ENCODE results near the gene DUT.

Gene DUT

DNA sequence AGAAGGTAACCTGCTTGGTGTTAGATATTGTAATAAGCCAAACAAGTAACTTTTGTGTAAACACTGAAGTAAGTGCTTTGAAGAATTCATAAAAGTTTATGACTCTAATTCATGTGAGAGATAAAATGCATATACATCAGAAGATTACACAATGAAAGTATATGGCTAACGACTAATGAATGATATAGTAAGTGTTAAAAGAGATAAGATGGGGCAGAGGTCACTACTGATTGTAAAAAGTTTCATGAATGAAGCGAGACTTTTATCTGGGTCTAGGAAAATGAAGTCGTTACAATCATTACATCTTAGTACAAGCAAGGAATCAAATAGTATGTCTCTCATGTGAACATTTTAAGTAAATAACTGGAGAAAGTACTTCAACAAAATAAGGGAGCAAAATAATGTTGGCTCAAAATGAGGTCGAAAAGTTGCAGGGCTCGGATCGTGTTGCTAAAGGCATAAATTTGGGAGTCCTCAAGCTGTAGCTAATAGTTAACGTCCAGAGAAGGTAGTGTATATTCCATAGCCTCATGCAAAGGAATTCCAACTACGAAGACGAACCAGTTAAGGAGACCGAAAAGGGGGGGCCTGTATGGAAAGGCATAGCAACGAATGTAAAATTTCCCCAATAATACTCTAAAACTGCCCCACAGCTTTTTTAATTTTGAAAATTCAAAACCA lies 984 bp upstream of the DUT start:
- no peak for DNase-seq (ENCODE audit: low read depth)

DNA sequence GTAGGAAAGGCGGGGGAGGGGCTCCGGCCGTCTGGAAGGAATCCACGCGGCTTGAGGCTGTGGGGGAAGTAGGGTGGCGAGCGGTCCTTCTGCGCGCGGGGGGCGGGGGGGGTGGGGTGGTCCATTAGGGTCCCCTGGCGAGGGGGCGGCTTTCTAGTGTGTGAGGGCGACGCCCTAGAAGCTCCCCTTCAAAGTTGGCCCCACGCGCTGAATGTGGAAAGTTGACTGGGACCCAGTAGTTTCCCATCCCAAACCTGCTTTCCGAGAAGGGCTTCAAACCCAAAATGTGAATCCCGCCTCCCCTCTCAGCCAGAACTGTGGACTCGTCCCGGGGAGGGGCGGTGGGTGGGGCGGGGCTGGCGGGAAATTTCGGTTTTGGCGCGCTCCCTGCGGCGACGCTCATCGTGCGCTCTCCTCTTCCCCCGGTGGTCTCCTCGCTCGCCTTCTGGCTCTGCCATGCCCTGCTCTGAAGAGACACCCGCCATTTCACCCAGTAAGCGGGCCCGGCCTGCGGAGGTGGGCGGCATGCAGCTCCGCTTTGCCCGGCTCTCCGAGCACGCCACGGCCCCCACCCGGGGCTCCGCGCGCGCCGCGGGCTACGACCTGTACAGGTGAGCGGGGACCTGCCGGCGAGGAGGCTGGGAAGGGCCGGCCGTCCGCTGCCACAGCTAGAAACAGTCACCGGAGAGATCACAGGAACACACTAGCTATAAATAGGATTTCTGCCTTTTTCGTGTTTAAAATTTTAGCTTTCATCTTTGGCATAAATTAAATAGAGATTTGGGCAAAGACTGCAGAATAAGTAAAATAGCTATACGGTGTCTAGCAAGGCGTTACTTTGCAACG lies 790 bp downstream of the DUT start:
- DNase-seq (ENCODE audit: low read depth), result peak; percentile 50

DNA sequence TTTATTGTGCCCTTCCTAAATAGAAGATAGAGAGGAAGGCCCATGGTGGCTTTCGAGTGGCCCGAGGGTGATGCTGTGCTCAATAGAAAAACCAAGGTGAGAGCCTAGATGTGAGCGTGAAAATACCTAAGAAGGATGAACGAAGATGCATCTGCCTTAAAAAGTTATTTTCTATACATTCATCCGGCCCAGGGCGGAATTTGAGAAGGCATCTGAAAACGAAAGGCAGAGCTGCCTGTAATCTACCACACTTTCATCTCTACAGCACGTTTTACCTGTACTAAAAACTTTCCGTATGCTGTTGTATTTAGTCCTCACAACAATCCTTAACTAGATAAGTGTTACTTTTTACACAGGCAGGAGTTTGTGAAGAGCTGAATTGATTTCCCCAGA lies 1.4 kb downstream of the DUT start:
- DNase-seq (ENCODE audit: low read depth), result no peak

DNA sequence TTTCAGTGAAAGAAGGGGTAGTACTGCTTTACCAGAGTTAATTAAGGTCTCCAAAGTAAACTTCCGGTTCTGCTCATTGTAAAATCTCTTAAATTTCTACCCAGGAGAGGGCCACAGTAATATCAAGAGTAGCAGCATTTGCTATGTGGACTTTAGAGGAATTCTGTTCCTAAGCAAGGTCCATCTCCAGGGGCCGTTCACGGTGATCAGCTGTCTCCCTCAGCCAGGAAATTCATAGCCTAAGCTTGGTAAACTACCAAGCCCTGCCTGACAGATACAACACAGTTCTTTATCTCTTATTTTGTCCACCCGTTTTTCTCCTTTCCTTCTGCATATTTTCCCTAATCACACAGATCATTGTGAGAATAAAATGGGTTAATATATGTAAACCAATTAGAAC lies 2.3 kb downstream of the DUT start:
- no peak for DNase-seq (ENCODE audit: low read depth)

DNA sequence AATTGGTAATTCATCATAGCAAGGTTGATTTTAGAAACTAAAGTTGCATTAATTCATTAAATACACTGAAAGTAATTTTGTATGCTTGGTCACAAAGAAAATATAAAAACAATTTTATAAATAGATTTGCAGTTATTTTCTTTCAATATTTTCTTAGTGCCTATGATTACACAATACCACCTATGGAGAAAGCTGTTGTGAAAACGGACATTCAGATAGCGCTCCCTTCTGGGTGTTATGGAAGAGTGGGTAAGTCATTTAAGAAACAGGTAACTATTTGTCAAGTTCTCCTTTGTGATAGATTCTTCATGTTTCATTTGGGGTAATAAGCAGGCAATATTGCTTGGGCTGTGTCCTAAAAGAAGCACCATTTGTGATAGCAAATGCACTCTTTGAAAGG lies 3.0 kb downstream of the DUT start:
- no peak for DNase-seq (ENCODE audit: low read depth)

DNA sequence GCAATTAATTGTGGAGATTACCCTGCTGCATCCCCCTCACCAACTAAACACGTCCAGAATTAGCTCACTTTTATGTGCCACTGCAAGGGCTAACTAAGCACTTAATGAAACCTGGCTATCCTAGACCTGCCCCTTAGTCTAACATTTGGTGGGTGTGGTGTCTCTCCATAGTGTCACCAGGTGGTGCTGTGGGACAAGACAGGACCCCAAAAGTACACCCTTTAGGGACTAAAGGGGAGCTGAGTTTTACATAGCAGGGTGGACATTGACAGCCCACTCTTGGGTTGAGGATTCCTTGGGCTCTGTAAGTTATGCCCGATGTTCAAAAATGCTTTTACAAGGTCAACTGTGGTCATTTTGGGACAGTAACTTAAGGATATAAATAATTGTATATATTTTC lies 5.7 kb downstream of the DUT start:
- no peak for DNase-seq (ENCODE audit: low read depth)

DNA sequence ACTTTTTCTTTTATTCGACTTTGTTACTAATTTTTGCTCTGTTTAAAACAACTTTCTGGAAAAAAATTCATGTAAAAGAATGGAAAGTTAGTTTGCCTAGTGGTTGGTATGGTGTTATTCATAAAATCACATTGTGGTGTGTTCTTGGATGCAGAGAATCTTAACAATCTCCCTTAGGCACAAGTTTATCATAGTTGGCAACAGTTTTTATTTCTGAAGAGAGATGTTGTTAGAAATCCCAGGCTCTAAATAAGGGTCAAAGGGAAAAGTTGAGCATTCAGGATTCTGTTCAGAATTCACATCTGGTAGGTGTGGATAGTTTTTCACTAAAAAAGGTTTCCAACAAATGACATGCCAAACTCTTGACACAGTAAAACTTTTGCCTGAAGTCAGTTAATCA lies 6.4 kb downstream of the DUT start:
- DNase-seq (ENCODE audit: low read depth), result no peak

DNA sequence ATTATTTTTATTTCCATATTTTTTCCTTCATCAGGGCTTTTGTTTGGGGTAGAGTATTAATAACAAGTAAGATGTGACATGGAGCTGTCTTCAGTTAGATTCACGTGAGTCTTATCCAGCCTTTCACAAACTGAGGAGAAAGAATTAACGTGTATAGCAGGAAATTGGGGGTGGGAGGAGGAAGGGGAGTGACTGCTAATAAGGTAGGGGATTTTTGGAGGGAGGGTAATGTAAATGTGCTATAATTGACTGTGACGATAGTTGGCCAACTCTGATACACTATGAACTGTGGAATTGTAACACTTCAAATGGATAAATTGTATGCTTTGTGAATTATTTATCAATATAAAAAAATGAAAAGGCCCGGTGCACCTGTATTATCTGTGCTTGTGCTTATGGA lies 8.9 kb downstream of the DUT start:
- DNase-seq (ENCODE audit: low read depth), result no peak

DNA sequence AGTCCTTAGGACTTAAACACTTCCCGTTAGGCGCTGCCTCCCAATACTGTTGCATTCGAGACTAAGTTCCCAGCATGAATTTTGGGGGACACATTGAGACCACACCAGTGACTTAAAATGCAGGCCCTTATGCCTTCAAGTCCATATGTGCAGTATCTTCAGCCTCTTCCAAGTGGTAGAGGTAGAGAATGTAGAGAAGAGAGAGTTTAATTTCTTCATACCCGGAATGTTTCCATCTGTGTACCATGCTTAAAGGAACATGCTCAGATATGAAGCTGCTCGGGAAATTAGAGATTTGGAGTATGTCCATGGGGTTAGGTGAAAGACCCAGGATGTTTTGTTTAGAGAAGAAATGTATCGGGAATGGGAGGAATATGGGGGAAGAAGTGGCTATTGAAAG lies 12.6 kb downstream of the DUT start:
- no peak for DNase-seq (ENCODE audit: low read depth)

DNA sequence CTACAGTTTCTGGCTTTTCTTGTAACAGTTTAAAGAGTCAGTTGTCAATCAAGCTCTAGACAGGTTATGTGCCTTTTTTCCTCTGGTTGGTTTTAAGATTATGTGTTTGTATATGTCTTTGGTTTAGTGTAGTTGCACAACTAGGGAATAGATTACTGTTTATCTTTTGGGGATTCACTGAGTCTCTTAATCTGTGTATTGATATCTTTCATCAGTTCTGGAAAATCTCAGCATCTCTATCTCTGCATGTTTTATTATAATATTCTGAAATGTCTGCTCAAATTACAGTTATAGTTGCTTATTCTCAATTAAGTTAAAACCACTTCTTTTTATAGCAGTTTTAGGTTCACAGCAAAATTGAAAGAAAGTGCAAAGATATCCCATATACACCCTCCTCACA lies 14.3 kb downstream of the DUT start:
- DNase-seq (ENCODE audit: low read depth), result no peak

DNA sequence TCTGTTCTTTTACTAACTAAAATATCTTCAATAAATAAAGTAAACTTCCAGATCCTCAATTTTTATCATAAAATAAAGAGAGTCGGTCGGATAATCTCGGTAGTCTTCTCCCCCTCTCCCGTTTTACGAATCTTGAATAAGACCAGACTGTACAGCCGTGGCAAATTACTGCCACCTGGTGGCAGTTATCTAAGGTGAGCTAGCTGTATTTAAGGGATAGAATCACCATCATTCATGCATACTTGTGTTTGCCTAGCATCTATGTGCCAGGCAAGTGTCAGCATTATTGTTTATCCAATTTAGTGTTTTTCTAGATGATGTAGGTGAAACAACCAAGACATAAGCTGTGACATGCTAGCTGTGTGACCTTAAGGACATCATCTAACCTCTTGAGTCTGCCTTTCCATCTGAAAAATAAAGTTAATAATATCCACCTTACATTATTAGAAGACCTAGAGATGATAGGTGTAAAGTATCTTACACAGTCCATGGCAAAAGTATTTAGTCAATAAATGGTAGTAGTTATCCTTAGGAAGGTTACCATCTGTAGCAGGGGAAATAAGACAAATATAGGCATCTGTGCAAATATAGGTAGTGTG lies 21.3 kb downstream of the DUT start:
- peak; percentile 14 for DNase-seq (ENCODE audit: low read depth)

DNA sequence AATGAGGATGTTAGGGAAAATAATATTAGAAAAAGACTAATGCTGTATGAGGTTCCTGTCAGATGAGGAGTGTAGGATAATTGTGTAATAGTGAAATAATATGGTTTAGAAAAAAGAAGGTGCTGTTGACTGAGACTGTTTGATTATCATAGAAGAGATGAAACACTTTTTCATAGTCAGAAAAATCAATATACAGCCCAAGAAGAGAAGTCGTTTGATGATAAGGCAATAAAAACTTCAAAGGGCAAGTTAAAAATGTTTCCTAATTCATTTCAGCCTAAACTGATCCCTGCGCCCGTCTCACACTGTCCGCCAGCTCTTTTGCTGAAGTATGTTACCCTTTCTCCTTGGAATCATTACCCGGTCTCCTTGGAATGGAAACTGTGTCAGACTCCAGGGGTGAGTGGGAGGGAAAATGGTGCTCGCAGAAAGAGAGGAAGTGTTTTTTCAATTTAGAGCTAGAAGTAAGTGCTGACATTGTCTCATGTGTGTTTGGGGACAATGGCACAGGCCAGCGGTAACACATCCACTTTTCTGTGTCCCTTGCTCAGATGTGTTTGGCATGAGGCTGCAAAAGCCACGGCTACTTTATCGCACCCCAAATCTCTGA lies 23.6 kb downstream of the DUT start:
- DNase-seq (ENCODE audit: low read depth), result no peak

DNA sequence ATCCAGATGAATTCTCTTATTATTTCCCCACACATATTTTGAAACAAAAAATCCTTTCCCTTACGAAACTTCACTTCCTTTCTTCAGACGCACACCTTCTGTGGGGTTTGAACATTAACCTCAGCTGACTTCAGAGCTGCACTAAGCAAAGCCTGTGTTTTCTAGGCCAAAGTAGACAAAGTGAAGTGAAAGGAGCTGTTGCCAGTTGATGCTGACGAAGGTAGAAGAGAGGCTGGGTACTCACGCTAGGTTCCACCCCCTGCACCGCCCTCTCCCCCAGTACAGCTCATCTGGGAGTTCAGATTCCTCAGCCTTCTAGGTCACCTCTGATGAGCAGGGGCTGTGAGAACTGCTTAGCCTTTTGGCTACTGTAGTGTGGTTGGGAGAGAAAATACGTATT lies 24.1 kb downstream of the DUT start:
- DNase-seq (ENCODE audit: low read depth), result no peak

DNA sequence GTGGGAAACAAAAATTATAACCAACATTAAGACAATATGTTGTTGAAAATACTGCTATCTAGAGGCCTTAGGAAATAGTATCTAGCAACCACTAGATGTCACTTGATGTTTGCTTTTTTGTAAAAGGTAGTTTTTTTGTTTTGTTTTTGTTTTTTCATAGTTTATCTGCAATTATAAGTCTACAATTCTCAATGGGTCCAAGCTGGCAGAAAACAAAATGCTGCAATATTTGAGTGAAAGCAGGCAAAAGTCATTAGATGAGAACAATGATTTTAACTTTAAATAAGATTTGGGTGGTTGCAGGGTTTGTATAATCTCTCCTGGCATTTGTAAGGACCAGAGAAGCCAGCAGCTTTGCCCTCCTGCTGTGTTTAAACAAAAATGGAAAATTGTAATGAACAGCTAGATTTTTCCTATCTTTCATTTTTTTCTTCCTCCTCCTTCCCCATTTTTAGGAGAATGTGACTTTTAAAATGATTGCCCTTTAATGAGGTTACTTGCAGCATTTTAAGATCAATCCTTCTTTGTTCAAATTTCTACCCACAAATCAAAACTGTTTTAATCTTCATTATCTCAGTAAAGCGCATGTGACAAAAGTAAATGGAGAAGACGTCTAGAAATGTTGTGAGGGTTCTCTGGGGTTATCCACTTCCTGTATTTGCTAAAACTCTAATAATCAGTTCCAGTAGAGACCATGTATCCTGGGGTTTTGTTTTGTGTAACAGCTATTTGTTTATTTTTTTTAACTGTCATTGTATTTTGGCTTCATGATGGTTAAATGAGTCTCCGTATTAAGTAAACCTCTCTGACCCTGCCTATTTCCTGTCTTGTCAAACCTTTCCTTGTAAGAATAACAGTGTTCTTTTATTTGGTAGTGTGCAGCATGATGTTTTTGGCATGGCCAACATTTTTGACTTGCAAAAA lies 27.3 kb downstream of the DUT start:
- DNase-seq (ENCODE audit: low read depth), result no peak

DNA sequence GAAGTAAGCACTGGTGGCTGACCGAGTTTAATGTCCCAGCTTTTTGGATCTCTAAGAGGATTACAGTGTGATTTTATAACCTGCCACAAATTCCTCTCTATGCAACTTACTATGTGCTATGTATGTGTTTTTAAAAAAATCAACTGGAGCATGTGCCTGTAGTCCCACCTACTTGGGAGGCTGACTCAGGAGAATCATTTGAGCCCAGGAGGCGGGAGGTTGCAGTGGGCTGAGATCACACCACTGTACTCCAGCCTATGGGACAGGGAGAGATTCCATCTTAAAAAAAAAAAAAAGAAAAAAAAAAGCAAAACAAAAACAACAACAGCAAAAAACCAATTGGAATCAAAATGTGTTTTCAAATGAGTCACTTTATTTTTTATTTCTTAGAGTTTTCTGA lies 29.6 kb downstream of the DUT start:
- DNase-seq (ENCODE audit: low read depth), result no peak

DNA sequence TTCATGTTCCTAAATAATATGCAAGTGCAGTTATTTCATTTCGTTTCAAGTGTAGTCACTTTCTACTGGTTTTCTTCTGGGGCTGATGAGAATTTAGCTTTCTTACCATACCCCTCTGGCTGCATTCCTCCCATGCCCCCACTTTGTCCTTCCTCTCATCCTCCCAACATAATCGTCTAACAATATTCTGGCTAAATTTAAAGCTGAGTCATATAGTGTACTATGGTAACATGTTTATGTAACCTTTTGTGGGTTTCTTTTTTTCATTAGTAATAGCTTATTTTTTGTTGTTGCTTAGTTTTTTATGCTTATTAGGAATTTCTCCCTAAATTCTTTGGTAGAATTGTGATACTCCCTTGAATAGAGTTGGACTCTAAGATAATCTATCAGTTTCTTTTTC lies 30.5 kb downstream of the DUT start:
- no peak for DNase-seq (ENCODE audit: low read depth)

DNA sequence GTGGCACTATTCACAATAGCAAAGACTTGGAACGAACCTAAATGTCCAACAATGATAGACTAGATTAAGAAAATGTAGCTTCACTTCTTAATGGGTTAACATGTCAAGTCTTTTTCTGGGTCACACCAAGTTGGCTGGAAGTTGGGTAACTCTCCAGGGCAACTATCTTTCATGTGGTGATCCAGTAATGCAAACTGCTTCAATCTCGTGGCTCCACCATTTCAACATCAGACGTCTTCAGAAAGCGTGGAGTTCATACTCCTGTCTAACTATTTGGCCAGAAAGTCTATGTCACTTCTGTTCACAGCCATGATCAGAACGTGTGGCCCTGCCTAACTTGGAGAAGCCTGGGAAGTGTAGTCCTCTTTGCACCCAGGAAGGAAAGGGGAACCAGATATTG lies 32.2 kb downstream of the DUT start:
- DNase-seq (ENCODE audit: low read depth), result no peak

DNA sequence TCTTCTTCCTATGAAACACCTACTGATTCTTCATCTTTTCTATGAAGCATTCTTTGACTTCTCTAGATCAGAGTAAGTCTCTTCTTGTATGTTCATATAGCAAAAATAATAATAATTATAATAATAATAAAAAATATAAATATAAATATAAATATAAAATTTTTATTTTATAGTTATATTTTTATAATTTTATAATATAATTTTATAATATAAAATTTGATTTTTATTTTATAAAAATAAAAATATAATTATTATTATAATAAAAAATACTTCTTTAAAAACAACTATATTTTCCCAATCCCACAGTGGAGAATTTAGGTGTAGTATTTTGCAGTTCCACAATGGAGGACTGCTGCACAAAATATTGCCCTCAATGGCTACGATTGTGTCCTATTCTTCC lies 34.3 kb downstream of the DUT start:
- DNase-seq (ENCODE audit: low read depth), result no peak

DNA sequence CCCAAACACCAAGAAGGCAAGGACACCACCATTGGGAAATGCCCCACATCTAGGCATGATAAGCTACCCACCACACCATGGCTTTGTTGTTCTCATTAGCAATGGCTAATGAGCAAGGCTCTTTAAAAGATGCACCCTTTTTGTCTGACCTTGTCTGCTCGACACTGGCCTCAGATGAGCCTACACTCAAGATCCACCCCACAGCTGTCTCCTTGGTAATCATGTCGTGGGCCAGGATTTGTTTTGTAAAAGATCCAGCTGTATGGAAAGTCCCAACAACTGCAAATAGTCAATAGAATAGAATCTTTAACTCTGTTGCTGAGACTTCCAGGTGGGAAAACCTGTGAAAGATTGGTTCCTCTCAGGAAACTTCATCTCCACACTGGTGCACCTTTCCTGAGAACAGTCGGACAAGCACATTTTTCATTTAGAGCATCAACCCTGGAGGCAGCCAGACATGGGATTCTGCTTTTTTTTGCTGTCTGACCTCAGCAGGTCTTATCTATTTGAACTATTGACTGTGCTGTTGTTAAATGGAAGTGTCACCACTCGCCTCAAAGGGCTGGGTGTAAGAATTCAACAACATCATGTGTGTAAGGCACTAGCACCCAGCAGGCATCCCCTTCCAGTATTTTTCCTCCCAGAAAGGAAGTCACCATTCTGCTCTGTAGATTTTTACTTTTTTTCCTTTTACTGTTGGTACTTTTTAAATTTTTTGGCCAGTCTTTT lies 35.5 kb downstream of the DUT start:
- DNase-seq (ENCODE audit: low read depth), result no peak

DNA sequence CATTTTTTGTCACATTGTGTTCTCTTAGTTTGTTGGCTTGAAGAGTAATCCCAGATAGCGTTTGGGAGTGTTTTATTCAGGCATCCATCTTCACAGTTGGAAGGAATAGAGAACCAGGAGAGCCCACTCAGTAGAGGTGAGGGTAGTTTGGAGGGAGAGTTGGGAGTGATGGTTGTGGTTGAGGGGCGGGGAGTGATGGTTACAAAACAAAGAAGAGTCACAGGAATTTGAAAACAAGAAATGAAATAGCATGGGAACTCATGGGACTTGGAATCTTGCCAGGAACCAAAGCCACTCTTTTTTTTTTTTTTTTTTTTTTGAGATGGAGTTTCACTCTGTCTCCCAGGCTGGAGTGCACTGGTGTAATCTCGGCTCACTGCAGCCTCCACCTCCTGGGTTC lies 36.3 kb downstream of the DUT start:
- no peak for DNase-seq (ENCODE audit: low read depth)

DNA sequence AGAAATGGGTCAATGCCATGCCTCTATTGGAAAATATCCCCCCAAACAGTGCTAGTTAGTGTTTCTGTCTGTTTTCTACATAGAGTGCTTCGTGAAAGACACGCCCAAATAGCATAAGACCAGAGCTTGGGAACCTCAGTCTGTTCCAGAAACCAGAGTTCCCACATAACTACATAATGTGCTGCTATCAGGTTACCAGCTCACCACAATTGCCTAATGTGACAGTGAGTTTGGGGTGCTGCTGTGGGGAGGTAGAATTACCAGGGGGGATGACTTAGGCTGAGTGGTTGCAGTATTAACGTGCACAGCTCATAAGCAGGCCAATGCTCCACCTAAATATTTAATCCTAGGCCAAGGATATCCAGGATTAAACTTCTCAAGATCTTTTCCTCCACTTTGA lies 39.2 kb downstream of the DUT start:
- no peak for DNase-seq (ENCODE audit: low read depth)

Data from activated T-helper 1 cell treated with Interleukin-2 at 50 U/mL for 16 hours (primary cell).